PC-9 (cell line): ENCODE measurements around the gene PPP2R2B. TPM values are rescaled to one million over a fixed set of nuclear protein-coding genes. Genes with fewer than 3 reads are reported as not detected.

Experiments used
- BruUV-seq: library from RNA; stranded (reverse); fragments of 400-500 nt; replicated peaks from 2 replicates; lab custom pipeline; 2021; lab: Mats Ljungman, UMichigan
- CTCF ChIA-PET: fragments of 300-600 bp; sonication (Branson Sonifier 250); formaldehyde crosslinking; loops from one replicate; lab custom pipeline; 2022; ENCODE audit warnings: antibody characterized with exemption; lab: Charles Lee
- POLR2A ChIA-PET: fragments of 300-600 bp; sonication (Branson Sonifier 250); formaldehyde crosslinking; loops from one replicate; lab custom pipeline; 2022; ENCODE audit warnings: antibody characterized with exemption; ENCODE audit not compliant: unreplicated experiment; lab: Charles Lee
- DNase-seq, 2 experiments: peaks; one replicate each; pipeline versions ENCODE4 v3.0.0 to v3.0.0-alpha.2; 2015 to 2022; ENCODE audit warnings: mixed read lengths in 1 of 2
- H2AFZ ChIP-seq: fragments of 200-600 bp; sonication (generic); 2 replicates; pipeline ENCODE4 v1.8.1; 2017; ENCODE audit warnings: antibody characterized with exemption
- H3F3A ChIP-seq: fragments of 200-600 bp; sonication (generic); 2 replicates; pipeline ENCODE4 v1.8.1; 2017; ENCODE audit warnings: antibody characterized with exemption, mild to moderate bottlenecking, low read depth; ENCODE audit not compliant: insufficient read depth
- H3K27ac ChIP-seq: fragments of 200-600 bp; sonication (generic); 2 replicates; pipeline ENCODE4 v1.6.1; 2016; ENCODE audit warnings: mixed run types
- H3K27me3 ChIP-seq: fragments of 200-600 bp; sonication (generic); 2 replicates; pipeline ENCODE4 v1.6.1; 2016; ENCODE audit warnings: low read depth, mixed run types; ENCODE audit not compliant: insufficient read depth
- H3K36me3 ChIP-seq: fragments of 200-600 bp; sonication (generic); 2 replicates; pipeline ENCODE4 v1.6.1; 2016; ENCODE audit warnings: low read depth, mixed run types
- H3K4me1 ChIP-seq: fragments of 200-600 bp; sonication (generic); replicated peaks from 2 replicates; pipeline ENCODE4 v1.6.1; 2016; ENCODE audit warnings: mixed run types; ENCODE audit not compliant: insufficient read depth
- H3K4me2 ChIP-seq: fragments of 200-600 bp; sonication (generic); 2 replicates; pipeline ENCODE4 v1.6.1; 2017; ENCODE audit warnings: mixed run types
- H3K4me3 ChIP-seq: fragments of 200-600 bp; sonication (generic); 2 replicates; pipeline ENCODE4 v1.6.1; 2016; ENCODE audit warnings: mixed run types
- H3K79me2 ChIP-seq: fragments of 200-600 bp; sonication (generic); 2 replicates; pipeline ENCODE4 v1.6.1; 2017; ENCODE audit warnings: low read depth, mixed run types
- H3K9me2 ChIP-seq: fragments of 200-600 bp; sonication (generic); 2 replicates; pipeline ENCODE4 v1.8.1; 2017; ENCODE audit warnings: mild to moderate bottlenecking; ENCODE audit not compliant: insufficient read depth
- H3K9me3 ChIP-seq: fragments of 200-600 bp; sonication (generic); 2 replicates; pipeline ENCODE4 v1.8.1; 2016; ENCODE audit warnings: low read depth; ENCODE audit not compliant: insufficient read depth
- H4K20me1 ChIP-seq: fragments of 200-600 bp; sonication (generic); 2 replicates; pipeline ENCODE4 v1.8.1; 2017; ENCODE audit not compliant: insufficient read depth
- CTCF ChIP-seq: fragments of 200-600 bp; sonication (generic); conservative IDR thresholded peaks from 2 replicates; pipeline ENCODE4 v1.6.1; 2017; ENCODE audit warnings: mixed run types, antibody characterized with exemption, mild to moderate bottlenecking, moderate library complexity
- EZH2 ChIP-seq: fragments of 200-600 bp; sonication (generic); IDR thresholded peaks from 2 replicates; pipeline ENCODE4 v1.8.0; 2017; ENCODE audit warnings: antibody characterized with exemption, low read depth
- intact Hi-C: fragments of 100-400 bp; cut with micrococcal nuclease; formaldehyde crosslinking; loops from one replicate; pipeline ENCODE4 v1.10.0; 2022; ENCODE audit not compliant: unreplicated experiment
- total RNA-seq: library from RNA; stranded (reverse); gene quantifications from 2 replicates; pipeline ENCODE4 v1.2.3, GENCODE V29; 2021

The PPP2R2B gene
- total RNA-seq, 1 experiment from 2014 or later = not detected

DNA sequence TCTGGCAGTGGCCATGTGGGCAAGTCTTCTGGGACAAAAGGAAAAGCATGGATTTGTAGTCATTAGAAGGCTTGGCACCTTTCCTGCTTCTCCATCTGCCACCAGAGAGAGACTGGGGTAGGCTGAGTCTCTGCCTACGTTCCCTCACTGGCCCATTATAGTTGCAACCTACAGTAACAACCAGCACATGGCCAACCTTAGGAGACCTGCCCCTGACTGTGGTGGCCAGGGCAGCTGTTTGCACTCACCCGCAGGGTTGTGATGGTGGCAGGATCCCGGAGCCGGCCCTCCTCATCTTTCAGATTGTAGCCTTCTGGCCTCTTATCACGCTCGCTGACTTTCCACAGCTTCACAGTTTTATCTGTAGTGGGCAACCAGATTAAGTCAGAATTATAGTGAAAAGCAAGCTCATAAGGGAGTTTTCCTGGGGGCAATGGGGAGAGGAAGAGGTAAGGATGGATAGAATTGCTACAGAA is 187.6 kb downstream of the PPP2R2B start:
- H2AFZ ChIP-seq = no peak overlapping the region
- H3K4me3 ChIP-seq = no peak overlapping the region
- H3K4me2 ChIP-seq = no peak overlapping the region
- no peak for DNase-seq
- no peaks in the 10 kb centered on the region for H3K79me2 ChIP-seq
- peaks cover 81% of the 10 kb centered on the region for H3K27me3 ChIP-seq
- no peak overlapping the region for H3K27ac ChIP-seq
- H4K20me1 ChIP-seq = no peaks in the 10 kb centered on the region
- CTCF ChIA-PET = no interaction called here
- POLR2A ChIA-PET = no interaction called here
- intact Hi-C loops = no loop called here
- BruUV-seq = no TSS peak
- no peaks in the 10 kb centered on the region for H3K9me3 ChIP-seq
- H3K9me2 ChIP-seq = no peaks in the 10 kb centered on the region
- H3F3A ChIP-seq = no peaks in the 10 kb centered on the region
- no peaks in the 10 kb centered on the region for H3K4me1 ChIP-seq
- H3K36me3 ChIP-seq = no peaks in the 10 kb centered on the region
- TF ChIP-seq EZH2 = no peak
- no peak for TF ChIP-seq CTCF

- H3K9me2 ChIP-seq = no peaks in the 10 kb centered on the region
- H3K4me2 ChIP-seq = no peak overlapping the region
- no peaks in the 10 kb centered on the region for H3F3A ChIP-seq
- H3K79me2 ChIP-seq = no peaks in the 10 kb centered on the region
- no peaks in the 10 kb centered on the region for H3K9me3 ChIP-seq
- DNase-seq = no peak
- intact Hi-C loops = no loop called here
- no TSS peak for BruUV-seq
- H2AFZ ChIP-seq = no peak overlapping the region
- TF ChIP-seq CTCF (no peak), EZH2 (no peak)
- H3K4me3 ChIP-seq = no peak overlapping the region
- H3K36me3 ChIP-seq = no peaks in the 10 kb centered on the region
- H3K27ac ChIP-seq = no peak overlapping the region
- no peaks in the 10 kb centered on the region for H3K4me1 ChIP-seq
- CTCF ChIA-PET = no interaction called here
- POLR2A ChIA-PET = no interaction called here
- H3K27me3 ChIP-seq = peaks cover 94% of the 10 kb centered on the region
- H4K20me1 ChIP-seq = no peaks in the 10 kb centered on the region
These were observed 190.9 kb downstream of the PPP2R2B start for GRCh38 chr5:146687630-146688029.

DNA sequence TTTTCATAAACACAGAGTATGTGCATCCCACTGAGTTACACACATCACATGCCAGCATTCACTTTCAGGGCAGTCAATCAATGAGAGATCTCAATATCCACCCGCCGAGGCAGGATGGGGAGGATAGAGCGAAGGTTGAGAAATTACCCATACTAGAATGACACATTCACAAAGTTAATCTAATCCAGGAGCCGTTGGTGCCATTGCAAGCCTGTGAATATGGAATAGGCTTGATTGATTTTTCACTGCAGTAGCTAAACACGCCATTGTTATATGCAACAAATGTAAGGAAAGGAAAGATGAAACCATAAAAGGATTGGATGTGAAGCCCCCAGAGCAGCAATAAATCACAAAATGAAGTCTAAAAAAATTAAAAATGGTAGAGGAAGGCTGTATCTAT is 194.7 kb downstream of the PPP2R2B start:
- POLR2A ChIA-PET = no interaction called here
- Histone ChIP-seq H3K27me3 (peaks cover 68% of the 10 kb centered on the region), H4K20me1 (no peaks in the 10 kb centered on the region), H3K4me3 (no peak overlapping the region), H3K36me3 (no peaks in the 10 kb centered on the region), H2AFZ (no peak overlapping the region), H3K79me2 (no peaks in the 10 kb centered on the region), H3K4me1 (no peaks in the 10 kb centered on the region), H3K4me2 (no peak overlapping the region), H3K9me3 (no peaks in the 10 kb centered on the region), H3K9me2 (no peaks in the 10 kb centered on the region), H3K27ac (no peak overlapping the region), H3F3A (no peaks in the 10 kb centered on the region)
- DNase-seq = no peak
- no TSS peak for BruUV-seq
- intact Hi-C loops = no loop called here
- no peak for TF ChIP-seq EZH2
- no peak for TF ChIP-seq CTCF
- CTCF ChIA-PET = no interaction called here
